GM12892 (cell line): Measurements from ENCODE around the gene HSPA4.

Source experiments
- POLR2AphosphoS5 ChIP-seq: IDR thresholded peaks from 2 replicates; pipeline ENCODE4 v1.6.1; 2011; ENCODE audit warnings: low read depth, low read length, control low read depth
- TAF1 ChIP-seq: IDR thresholded peaks from 2 replicates; pipeline ENCODE4 v1.6.1; 2011; ENCODE audit warnings: low read depth, mild to moderate bottlenecking, control low read depth, low read length, borderline replicate concordance

DNA sequence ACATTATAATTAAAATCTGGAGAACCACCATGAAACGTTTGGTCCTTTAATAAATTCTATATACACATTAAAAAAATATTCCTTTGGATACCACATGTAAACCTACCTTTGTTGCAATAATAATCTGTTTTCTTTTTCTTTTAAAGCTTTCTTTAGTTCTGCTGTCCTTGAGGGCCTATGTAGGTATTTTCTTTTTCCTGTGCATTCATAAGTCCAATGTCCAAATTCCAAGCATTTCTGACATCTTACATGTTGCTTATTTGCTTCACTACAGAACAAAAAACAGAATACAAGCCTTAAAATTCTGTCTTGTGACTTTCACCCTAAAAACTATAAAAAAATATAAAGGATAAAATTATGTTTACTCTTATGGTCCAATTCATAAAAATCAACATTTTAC lies 45.2 kb upstream of the HSPA4 start:
- TF ChIP-seq POLR2AphosphoS5 (no peak), TAF1 (no peak)
